ENCODE results near the gene RNF222. TPM values are rescaled to one million over a fixed set of nuclear protein-coding genes. Genes with fewer than 3 reads are reported as not detected.

RNF222 gene
- total and polyA plus RNA-seq, 2 experiments from 2014 or later: not detected

DNA sequence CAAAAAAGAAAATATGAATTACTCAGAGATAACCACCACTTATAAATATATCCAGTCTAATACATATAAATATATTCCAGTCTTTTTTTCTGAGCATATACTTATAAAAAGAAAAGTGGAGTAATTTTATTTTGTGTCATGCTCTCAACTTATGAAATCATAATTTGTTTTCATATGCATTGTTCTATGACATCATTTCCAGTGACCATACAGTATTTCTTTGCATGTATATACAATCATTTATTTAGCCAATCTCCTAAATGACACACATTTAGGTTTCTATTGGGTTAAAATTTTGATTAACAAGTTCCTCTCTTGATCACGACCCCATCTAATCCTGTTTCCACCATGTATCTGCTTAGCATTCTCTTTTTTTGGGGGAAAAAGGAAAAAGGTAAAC is 21.7 kb upstream of the RNF222 start:
- no peaks in the 10 kb centered on the region for H3K79me2 ChIP-seq (ENCODE audit: insufficient read depth)
- no peaks in the 10 kb centered on the region for H3K36me3 ChIP-seq (ENCODE audit: low read depth)
- H3K9ac ChIP-seq: no peak overlapping the region
- in situ Hi-C loops (cut with MboI): loop anchor here (10.0 kb wide), 1 partner anchor 335 kb away; the partner anchor contains the start of gene SPDYE4
- TF ChIP-seq EZH2 (IDR thresholded peaks at IDR 0.05; ENCODE audit: insufficient read depth, poor library complexity, severe bottlenecking) (no peak), EZH2phosphoT487 (IDR thresholded peaks at IDR 0.05; ENCODE audit: insufficient read depth, low read depth) (no peak)
- no peaks in the 10 kb centered on the region for H3K9me2 ChIP-seq (ENCODE audit: insufficient read depth)
- H3K27ac ChIP-seq: no peak overlapping the region
- H3F3A ChIP-seq (ENCODE audit: insufficient read depth): peaks cover 20% of the 10 kb centered on the region
- no peak for DNase-seq
- H3K4me1 ChIP-seq (ENCODE audit: insufficient read depth): peaks cover 8% of the 10 kb centered on the region
- H4K20me1 ChIP-seq (ENCODE audit: insufficient read depth): no peaks in the 10 kb centered on the region
- WGBS, 2 experiments (ENCODE audit: low coverage in 1 of 2, low lambda C conversion rate in 2 of 2, missing lambda C conversion rate in 2 of 2): 2 to 5% methylated on average over 1 of the region's 1 CpG
- H3K27me3 ChIP-seq (replicated peaks; ENCODE audit: insufficient read depth): no peaks in the 10 kb centered on the region
- no peak overlapping the region for H3K4me2 ChIP-seq (ENCODE audit: unreplicated experiment)
- H2AFZ ChIP-seq: no peak overlapping the region
- H3K9me3 ChIP-seq (ENCODE audit: low read depth): no peaks in the 10 kb centered on the region
- H3K4me3 ChIP-seq: no peak overlapping the region

DNA sequence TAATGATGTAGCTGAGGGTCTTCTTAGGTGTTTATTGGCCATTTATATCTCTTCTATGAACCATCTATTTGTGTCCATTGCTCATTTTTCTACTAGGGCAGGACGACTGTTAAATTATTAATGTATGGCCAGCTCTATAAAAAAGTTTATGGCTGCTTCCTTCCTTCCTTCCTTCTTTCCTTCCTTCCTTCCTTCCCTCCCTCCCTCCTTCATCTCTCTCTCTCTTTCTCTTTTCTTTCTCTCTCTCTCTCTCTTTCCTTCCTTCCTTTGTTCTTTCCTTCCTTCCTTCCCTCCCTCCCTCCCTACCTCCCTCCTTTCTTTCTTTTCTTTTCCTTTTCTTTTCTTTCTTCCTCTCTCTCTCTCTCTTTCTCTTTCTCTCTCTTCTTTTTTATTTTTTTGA is 20.8 kb upstream of the RNF222 start:
- Histone ChIP-seq H2AFZ (no peak overlapping the region), H3K4me1 (ENCODE audit: insufficient read depth) (peaks cover 8% of the 10 kb centered on the region), H3K79me2 (ENCODE audit: insufficient read depth) (no peaks in the 10 kb centered on the region), H3K36me3 (ENCODE audit: low read depth) (no peaks in the 10 kb centered on the region), H3K9ac (no peak overlapping the region), H3F3A (ENCODE audit: insufficient read depth) (peaks cover 20% of the 10 kb centered on the region), H3K27ac (no peak overlapping the region), H4K20me1 (ENCODE audit: insufficient read depth) (no peaks in the 10 kb centered on the region), H3K9me3 (ENCODE audit: low read depth) (no peaks in the 10 kb centered on the region), H3K27me3 (replicated peaks; ENCODE audit: insufficient read depth) (no peaks in the 10 kb centered on the region), H3K4me2 (ENCODE audit: unreplicated experiment) (no peak overlapping the region), H3K4me3 (no peak overlapping the region), H3K9me2 (ENCODE audit: insufficient read depth) (no peaks in the 10 kb centered on the region)
- DNase-seq: no peak
- WGBS, 2 experiments (ENCODE audit: low coverage in 1 of 2, low lambda C conversion rate in 2 of 2, missing lambda C conversion rate in 2 of 2): 36% methylated on average over 1 of the region's 1 CpG
- TF ChIP-seq EZH2 (IDR thresholded peaks at IDR 0.05; ENCODE audit: insufficient read depth, poor library complexity, severe bottlenecking) (no peak), EZH2phosphoT487 (IDR thresholded peaks at IDR 0.05; ENCODE audit: insufficient read depth, low read depth) (no peak)
- in situ Hi-C loops (cut with MboI): loop anchor here (10.0 kb wide), 1 partner anchor 336 kb away; the partner anchor contains the start of gene SPDYE4

DNA sequence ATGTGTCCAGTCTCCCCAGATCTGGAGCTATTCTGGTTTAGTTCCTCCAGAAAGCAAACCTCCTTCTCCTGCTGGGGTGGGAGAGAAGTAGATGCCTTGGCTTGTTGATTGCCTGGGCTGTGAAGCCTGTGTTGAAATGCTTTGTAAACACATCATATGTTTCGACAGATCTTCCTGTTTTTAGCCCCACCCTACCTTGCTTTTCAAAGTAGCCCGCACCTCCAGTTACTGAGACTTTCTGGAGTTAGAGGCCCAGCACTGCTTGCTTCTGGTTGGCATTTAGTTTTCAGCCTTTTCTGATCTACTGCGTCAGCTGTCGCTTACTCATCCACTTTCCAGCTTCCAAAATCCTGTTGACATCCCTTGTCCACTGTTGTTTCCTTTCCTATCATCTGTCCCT is 20.2 kb upstream of the RNF222 start:
- no peaks in the 10 kb centered on the region for H3K79me2 ChIP-seq (ENCODE audit: insufficient read depth)
- H3K36me3 ChIP-seq (ENCODE audit: low read depth): no peaks in the 10 kb centered on the region
- H3K9me2 ChIP-seq (ENCODE audit: insufficient read depth): no peaks in the 10 kb centered on the region
- DNase-seq: no peak
- H4K20me1 ChIP-seq (ENCODE audit: insufficient read depth): no peaks in the 10 kb centered on the region
- in situ Hi-C loops (cut with MboI): loop anchor here (10.0 kb wide), 1 partner anchor 337 kb away; the partner anchor contains the start of gene SPDYE4
- H3K9me3 ChIP-seq (ENCODE audit: low read depth): no peaks in the 10 kb centered on the region
- H3K27me3 ChIP-seq (replicated peaks; ENCODE audit: insufficient read depth): no peaks in the 10 kb centered on the region
- H3K9ac ChIP-seq: no peak overlapping the region
- no peak overlapping the region for H3K4me2 ChIP-seq (ENCODE audit: unreplicated experiment)
- no peak for TF ChIP-seq EZH2phosphoT487 (IDR thresholded peaks at IDR 0.05; ENCODE audit: insufficient read depth, low read depth)
- TF ChIP-seq EZH2 (IDR thresholded peaks at IDR 0.05; ENCODE audit: insufficient read depth, poor library complexity, severe bottlenecking): no peak
- H3F3A ChIP-seq (ENCODE audit: insufficient read depth): peaks cover 20% of the 10 kb centered on the region
- no peak overlapping the region for H2AFZ ChIP-seq
- peaks cover 11% of the 10 kb centered on the region for H3K4me1 ChIP-seq (ENCODE audit: insufficient read depth)
- 85% methylated on average over 4 of the region's 4 CpGs for WGBS, 2 experiments (ENCODE audit: low coverage in 1 of 2, low lambda C conversion rate in 2 of 2, missing lambda C conversion rate in 2 of 2)
- no peak overlapping the region for H3K4me3 ChIP-seq
- no peak overlapping the region for H3K27ac ChIP-seq

DNA sequence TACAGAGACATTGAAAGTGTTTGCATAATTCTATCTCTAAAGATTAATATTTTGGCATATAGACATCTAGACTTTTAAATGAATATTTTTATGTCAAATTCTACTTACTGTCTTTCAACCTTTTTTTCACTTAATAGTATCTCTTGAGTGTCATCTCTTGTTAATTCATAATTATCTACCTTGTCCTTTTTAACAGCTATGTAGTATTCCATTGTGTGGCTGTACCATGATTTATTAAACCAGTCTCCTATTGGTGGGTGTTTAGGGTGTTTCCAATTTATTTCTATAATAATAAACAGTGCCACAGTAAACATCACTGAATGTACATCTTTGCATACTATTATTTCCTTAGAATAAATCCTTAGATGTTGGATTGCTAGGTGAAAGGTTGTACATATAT is 16.3 kb upstream of the RNF222 start:
- H3K4me2 ChIP-seq (ENCODE audit: unreplicated experiment): no peak overlapping the region
- H3K36me3 ChIP-seq (ENCODE audit: low read depth): no peaks in the 10 kb centered on the region
- no peak overlapping the region for H3K9ac ChIP-seq
- H3K27me3 ChIP-seq (replicated peaks; ENCODE audit: insufficient read depth): no peaks in the 10 kb centered on the region
- DNase-seq: no peak
- peaks cover 6% of the 10 kb centered on the region; the same call in 1 of the 2 replicates for H3F3A ChIP-seq (ENCODE audit: insufficient read depth)
- H3K4me1 ChIP-seq (ENCODE audit: insufficient read depth): peaks cover 7% of the 10 kb centered on the region; the same call in 1 of the 2 replicates
- H3K9me3 ChIP-seq (ENCODE audit: low read depth): no peaks in the 10 kb centered on the region
- H2AFZ ChIP-seq: no peak overlapping the region
- no peaks in the 10 kb centered on the region for H4K20me1 ChIP-seq (ENCODE audit: insufficient read depth)
- in situ Hi-C loops (cut with MboI): loop anchor here (10.0 kb wide), 1 partner anchor 341 kb away; the partner anchor contains the start of gene SPDYE4
- no peak overlapping the region for H3K4me3 ChIP-seq
- H3K79me2 ChIP-seq (ENCODE audit: insufficient read depth): no peaks in the 10 kb centered on the region
- no peak overlapping the region for H3K27ac ChIP-seq
- no peaks in the 10 kb centered on the region for H3K9me2 ChIP-seq (ENCODE audit: insufficient read depth)
- TF ChIP-seq EZH2 (IDR thresholded peaks at IDR 0.05; ENCODE audit: insufficient read depth, poor library complexity, severe bottlenecking) (no peak), EZH2phosphoT487 (IDR thresholded peaks at IDR 0.05; ENCODE audit: insufficient read depth, low read depth) (no peak)
